SIG-M5 treated with dmso at 0.1 percent for 504 hours (cell line): ENCODE results near the gene LMCD1.

ENCODE experiments used
- DNase-seq: peaks from one replicate; lab custom pipeline; 2025; ENCODE audit not compliant: unreplicated experiment; lab: John Stamatoyannopoulos, UW

LMCD1 gene

DNA sequence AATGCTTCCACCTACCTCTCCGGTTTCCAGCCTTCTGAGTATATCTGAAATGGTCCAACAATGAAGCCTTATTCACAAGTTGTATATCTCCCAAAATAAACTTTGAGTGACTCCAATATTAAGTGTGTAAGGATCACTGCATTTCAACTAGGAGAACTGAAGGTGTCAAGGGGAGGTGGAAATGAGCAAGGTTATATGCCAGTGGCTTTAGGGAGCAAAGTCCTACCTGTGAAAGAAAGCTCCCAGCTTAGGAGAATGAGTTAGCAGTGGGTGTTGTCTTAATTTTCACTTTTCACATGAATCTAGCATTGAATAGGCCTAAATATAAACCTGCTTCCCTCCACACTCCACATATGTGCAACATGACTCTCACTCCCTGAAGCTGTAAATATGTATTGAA, 29.0 kb downstream of the LMCD1 start:
- no peak for DNase-seq

DNA sequence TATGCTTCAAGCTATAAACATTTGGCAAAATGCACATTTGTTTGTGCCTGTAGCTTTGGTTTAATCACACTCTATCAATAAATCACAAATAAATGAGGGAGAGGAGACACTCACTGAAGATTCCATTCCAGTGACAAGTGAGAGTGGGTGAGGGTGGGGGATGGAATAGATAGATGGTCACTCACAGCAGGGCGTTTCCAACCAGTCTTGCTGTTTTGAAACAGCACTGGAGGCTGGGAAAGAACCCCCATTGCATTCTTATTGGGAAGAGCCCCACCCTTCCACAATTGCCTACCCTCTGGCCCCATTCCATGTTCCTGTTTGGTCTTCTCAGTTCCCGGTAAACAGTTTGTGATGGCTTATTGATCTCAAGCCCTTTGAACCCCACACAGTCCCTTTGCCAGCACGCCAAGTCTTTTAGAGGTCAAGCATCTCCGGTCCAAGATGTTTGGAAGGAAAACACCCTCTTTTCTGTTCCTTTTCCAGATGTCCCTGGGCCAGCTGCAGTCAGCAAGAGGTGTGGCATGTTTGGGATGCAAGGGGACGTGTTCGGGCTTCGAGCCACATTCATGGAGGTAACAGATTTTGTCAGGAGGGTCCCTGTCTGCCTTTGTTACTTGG, 30.7 kb downstream of the LMCD1 start:
- no peak for DNase-seq

DNA sequence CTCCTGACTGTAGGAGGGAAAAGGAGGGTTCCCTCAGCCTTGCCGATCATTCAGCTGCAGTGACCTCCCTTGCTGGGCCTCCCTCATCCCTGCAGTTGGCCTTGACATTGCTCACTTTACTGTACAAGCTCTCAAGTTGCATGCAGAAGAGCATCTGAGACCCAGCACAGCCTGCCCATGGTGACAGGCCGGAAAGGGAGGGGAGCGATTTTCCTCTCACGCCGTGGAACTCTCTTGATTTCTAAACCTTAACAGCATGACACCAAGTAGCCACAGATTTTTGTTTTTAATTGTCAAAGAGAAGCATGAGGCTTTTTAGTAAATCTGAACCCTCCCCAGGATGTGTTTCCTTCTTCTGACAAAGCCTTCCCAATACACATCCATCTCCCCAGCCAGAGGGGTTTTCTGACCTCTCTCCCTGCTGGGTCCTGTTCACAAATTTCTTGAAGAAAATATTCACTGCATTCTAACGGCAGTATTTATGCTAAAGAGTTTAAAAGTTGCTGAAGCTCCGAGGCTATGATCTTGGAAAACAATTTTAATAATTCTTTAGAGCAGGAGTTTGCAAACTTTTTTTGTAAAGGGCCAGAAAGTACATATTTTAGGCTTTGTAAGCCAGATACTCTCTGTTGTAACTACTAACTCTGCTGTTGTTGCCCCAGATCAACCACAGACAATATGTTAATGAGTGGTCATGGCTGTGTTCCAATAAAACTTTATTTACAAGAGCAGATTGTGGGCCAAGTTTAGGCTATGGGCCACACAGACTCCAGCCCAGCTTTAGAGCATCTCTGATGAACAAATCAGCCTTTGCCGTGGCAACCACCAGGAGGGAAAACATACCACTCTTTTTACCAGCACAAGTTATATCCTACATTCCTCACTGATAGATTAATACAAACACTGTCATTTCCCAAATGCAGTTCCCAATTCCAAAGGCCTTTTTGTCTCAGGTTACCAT, 34.8 kb downstream of the LMCD1 start:
- no peak for DNase-seq

DNA sequence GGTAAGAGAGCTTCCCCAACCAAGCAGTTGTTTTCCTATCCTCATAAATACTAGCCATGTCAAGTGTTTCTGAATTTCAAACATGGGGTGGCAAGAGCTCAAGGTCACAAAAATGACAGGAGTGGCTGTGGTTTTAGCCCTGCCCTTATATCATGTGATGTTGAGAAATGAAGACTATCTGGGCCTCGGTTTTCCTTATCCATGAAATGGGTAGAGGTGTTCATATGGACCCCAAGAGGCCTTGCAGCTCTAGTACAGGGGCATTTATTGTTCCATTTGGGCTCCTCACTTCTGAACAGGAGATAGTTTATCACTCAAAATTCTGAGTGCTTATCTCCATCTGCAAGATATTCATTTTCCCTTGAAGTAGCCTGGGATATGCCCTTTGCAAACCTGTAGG, 35.8 kb downstream of the LMCD1 start:
- no peak for DNase-seq

DNA sequence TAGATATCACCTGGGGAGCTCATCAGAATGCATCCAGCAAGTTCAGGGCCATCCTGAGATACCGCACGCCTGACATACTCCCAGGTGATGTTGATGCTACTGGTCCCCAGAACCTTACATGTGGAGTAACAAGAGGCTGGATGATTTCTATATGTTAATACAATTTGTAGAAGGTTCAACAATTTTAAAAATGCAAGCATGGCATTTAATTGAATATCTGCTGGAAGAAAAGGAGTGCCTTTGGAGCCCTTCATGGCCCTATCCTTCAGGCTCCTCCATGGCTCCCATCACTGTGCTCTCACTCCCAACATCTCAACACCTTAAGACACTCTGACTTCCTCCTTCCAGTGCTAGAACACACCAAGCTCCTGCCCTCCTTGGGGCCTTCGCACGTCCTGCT, 36.6 kb downstream of the LMCD1 start:
- no peak for DNase-seq

DNA sequence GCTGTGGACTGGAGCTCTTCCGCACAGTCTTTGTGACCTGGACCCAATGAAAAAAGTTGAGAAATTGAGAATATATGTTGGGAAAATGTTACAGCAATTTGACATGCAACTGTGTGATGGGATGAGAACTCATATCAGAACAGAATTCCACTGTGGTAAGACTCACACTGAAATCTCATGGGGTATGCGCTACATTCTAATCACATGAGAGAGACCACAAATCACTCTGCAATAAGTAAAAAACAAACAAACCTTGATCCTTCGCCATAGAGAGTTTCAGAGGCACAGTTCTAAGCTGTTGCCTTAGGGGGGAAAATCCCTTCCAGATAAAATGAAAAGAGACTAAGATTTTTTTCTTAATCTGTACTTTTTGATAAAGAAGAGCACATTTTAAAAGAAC, 37.3 kb downstream of the LMCD1 start:
- DNase-seq = no peak

DNA sequence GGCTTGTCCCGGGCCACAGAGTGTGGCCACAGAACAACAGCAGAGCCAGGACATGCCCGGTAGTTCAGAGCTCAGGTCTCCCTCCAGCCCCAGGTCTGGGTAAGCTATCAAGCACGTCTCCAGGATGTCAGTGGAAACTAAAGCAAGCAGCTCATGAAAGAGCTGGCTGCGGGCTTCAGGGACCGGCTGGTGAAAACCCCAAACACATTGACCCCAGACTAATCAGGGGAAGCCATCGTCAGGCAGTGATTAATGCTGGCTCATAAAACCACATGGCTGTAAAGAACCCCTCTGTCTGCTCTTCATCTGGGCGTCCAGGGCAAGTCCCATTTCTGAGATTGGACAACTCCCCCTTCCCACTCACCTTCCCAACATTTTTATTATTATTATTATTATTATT, 37.8 kb downstream of the LMCD1 start:
- no peak for DNase-seq

DNA sequence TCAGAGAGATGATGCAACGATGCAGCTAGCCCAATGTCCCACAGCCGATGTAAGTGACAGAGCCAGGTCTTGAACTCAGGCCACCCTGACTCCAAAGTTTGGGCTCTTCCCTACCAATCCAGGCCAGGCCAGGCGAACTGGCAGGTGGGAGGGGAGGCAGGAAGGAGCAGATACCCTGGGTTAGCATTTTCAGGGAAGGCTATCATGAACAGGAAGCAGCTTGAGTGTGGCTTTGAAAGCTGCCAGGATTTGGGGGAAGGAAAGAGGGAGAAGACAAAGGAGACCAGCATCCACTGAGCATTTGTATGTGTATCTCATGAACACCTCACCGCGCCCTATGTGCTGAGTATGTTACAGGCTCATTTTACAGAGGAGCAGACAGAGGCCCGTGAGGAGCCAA, 38.8 kb downstream of the LMCD1 start:
- no peak for DNase-seq

DNA sequence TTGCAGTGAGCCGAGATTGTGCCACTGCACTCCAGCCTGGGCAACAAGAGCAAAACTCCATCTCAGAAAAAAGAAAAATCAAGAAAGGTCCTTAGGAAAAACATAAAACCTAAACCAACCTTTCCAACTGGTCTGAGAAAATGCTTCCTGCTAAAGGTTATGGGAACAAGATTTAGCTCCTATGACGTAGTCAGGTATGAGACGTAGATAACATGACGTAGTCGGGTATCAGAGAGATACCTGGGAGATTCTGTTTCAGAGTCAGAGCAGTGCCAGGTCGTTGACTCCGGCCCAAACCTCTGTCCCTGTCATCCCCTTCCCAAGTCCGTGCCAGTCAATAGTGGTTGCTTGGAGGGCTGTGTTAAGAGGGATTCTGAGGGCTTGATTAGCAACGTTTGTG, 39.9 kb downstream of the LMCD1 start:
- no peak for DNase-seq

DNA sequence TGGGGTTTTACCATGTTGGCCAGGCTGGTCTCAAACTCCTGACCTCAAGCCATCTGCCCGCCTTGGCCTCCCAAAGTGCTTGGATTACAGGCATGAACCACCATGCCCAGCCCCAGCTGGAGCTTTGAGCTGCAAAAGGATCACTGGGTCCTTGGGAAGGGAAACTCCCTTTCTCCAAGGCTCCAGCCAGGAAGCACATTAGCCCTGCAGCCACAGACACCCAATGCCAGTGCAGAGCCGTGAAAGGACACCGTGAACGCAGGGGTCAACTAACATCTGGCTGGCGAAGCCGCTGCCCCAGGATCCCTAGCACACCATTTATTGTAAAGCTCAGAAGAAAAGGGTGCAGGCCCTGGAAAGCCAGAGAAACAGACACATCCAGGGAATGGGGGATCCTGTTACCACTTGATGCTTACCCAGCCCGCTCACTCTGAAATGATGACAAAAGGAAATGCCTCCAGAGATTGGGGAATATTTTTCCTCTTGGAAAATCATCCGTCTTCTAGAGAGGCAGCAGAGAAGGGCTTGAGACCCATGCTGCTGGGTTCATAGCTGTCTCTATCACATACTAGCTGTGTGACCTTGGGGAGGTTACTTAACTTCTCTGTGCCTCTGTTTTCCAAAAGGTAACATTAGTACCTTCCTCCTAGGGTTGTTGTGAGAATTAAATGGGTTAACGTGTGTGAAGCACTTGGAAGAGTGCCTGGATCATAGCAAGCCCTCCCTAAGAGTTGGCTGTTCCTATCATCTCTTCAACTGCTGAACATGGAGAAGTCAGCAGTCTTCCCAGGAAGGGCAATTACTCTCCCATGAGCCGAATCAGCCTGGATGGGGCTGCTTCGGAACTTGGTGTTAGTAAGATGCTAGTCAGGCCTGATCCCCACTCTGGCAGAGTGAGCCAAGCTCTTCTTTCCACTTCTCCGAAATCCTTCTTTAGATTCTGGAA, 40.8 kb downstream of the LMCD1 start:
- DNase-seq = no peak

DNA sequence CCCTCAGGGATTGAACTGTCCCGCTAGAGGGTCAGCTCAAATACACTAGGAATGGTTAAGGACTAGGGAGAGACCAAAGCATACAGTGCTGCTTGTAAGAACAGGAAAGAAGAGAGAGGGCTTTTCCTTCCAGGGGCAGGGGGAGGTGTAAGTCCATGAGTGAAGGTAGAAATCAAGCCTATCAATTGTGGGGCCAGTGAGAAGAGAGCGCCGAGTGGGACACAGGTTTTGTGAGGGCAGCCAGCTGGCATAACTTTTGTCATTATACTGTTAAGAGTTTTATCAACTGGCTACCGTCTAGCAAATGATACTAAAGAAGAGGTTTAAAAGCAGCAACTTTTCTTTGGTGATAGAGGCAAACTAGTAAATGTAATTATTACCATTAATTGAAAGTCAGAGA, 45.0 kb downstream of the LMCD1 start:
- no peak for DNase-seq

DNA sequence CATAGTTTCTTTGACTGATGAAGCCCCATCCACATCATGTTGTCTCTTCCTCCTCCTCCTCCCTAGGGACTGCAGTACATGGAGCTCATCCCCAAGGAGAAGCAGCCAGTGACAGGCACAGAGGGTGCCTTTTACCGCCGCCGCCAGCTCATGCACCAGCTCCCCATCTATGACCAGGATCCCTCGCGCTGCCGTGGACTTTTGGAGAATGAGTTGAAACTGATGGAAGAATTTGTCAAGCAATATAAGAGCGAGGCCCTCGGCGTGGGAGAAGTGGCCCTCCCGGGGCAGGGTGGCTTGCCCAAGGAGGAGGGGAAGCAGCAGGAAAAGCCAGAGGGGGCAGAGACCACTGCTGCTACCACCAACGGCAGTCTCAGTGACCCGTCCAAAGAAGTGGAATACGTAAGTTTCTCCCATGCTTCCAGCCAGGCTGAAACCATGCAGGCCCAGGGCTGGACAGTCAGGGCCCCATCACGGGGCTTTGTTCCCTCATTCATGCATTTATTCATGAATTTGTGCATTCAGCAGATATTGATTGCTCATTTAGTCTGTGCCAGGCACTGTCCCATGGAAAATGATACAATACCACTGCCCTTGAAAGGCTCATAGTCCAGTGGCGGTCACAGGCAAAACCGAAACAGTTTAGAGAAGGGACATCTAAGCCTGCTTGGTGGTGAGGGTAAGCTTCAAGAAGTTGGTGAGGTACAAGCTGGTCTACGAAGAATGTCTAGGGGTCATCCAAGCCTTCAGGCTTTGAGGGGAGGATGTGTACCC, 47.1 kb downstream of the LMCD1 start:
- DNase-seq = no peak

DNA sequence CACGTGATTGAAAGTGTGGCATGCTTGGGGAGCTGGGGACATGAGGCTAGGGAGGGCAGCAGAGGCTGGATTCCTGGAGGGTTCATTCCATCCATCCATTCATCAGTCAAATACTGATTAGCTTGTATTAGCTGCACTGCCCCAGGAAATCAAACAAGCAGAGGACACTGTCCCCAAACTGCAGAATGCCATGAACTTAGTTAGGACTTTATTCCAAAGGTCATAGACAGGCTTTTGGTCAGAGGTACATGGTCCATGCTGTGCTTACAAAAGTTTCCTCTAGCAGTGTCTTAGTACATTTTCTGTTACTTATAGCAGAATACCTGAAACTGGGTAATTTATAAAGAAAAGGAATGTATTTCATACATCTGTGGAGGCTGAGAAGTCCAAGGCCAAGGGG, 47.7 kb downstream of the LMCD1 start:
- DNase-seq = no peak

DNA sequence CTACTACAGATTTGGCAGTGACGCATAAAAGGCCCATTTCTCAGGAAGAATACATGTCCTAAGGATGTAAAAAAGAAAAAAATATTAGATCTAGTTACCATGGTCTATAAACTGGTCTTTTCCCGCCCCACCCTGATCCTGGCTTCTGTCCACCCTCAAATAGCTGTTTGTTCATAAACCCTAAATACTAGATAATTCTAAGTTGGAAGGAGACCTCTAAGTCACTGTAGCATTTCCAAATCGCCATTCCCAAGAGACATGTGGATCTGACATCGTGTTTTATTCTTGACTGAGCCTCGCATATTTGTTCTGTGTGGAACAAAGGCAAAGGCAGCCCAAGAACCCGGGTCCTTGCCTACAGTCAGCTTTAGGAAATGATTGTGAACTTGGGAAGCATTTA, 49.0 kb downstream of the LMCD1 start:
- DNase-seq = no peak

DNA sequence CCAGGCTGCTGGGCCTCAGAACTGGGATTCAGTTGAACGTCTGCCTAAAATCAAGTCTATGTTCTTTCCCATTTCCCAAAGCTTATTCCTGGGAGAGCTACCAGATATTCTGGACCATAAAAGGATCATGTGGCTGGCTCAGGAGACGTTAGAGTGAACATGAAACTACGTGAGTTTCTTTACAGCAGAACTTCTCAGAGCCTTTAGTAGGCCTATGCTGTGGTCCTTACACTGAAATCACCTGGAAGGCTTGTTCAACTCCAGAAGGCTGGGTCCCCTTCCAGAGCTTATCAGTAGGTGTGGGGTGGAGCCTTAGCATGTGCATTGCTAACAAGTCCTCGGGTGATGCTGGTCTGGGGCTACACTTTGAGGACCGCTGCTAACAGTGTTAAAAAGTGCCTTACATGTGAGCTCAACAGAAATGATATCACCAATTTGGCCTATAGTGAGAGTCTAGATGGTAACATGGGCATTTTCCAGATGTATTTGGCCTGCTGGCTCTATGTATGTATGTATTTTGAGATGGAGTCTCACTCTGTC, 50.7 kb downstream of the LMCD1 start:
- no peak for DNase-seq

DNA sequence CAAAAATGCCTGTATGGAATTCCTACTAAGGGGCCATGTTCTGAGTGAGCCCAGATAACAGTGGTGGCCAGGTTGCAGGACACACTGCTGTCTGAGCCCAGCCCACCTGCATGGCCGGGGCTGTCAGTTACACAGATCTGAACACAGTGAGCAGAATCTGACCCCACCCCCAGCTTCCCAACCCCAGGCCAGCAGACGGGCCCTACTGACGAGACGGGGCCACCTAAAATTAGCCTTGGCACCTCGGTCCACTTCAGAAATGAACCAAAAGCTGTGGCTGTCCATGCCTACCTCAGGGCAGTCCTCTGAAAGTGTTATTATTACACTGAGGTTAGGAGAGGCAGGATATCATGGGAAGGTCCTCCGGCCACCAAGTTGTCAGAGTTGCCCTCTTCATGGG, 51.8 kb downstream of the LMCD1 start:
- no peak for DNase-seq

DNA sequence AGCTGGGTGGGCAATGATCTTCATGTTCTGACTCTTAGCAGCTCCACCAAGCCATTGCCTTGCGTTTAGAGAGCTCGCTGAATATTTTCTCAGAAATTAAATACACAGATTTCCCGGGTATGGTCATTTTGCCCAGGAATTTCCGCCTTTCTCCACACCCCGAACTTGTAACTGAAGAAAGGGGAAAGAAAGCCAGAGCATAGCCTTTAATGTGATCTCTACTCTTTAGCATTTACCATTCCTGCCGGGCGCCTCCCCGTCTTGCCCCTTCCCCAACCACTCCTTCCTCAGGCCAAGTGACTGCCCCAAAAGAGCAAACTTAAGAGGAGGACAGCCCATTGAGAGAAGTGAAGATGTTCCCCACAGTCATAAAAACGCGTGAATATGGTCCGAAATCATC, 53.1 kb downstream of the LMCD1 start:
- no peak for DNase-seq

DNA sequence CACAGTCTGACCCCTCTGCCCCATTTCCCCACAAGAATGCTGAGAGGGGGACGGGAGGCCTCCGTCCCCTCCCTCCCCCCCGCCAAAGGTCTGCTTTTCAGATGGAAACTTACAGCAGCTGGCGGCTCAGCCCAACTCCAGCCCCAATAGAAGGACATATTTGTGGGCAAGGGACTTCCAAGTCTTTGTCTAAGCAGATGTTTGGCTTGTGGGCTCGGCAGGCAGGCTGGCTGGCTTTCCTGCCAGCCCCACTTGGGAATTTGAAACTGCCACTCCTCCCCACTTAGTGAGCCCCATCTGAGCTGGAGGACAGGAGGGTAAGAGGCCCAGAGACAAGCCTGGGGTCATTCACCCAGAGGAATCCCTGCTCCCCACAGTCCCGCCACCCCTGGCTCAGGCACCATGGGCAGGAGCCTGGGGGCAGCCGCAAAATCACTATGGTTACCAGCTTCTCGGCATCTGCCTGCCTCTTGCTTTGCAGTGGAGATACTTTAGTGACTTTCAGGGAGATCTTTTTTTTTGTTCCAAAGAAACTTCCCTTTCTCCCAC, 53.6 kb downstream of the LMCD1 start:
- DNase-seq = no peak

DNA sequence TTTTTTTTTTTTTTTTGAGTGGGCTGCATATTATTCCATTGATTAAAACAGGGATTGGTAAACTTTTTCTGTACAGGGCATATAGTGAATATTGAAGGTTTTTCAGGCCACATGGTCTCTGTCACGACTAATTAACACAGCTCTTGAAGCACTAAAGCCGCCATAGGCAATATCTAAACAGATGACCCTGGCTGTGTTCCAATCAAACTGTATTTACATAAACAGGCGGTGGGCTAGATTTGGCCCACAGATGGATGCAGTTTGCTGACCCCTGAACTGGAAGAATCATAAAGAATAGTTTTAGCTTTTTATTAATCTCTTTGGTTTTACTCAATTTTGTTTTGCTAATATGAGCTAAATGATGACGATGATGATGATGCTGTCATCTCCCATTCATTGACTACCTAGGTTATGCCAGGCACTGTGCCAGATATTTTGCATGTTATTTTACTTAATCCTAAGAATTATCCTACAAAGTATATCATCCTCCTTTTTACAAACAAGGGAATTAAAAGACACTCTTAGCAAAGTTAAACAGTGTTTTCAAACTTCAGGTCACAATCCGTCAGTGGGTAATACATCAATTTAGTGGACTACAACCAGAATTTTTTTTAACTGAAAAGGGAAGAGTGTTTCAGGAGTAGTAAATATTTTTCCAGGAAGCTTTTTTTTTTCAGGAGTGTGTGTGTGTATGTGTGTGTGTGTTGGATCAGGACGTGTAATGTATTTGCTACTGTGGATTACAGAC, 54.3 kb downstream of the LMCD1 start:
- DNase-seq = no peak

DNA sequence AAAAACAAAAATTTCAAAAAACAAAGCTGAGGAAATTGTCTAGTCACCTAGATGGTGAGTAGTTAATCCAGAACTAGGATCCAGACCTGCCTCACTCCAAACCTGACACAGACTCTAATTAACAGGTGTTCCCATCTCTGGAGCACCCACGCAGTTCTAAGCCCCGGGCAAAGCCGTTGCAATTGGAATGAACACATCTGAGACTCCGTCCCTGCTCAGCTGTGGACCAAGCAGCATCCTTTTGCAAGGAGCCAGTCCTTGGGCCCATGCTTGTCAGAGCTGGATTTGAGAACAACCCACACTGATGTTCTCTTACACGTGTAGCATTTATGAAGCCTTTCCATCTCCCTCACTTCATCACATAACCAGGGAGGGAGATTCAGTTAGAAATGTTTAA, 54.8 kb downstream of the LMCD1 start:
- DNase-seq = no peak
